Astrocyte (in vitro differentiated cells and primary cell): ENCODE data around the gene CAMKK2. TPM values are rescaled to one million over a fixed set of nuclear protein-coding genes. Genes with fewer than 3 reads are reported as not detected.
"Not testable (repeated sequence)": the region's sequence is repeated elsewhere in the genome, so short reads cannot be mapped to it uniquely, and the experiment has no call there.

Experiments
- DNase-seq: peaks from one replicate; pipeline ENCODE4 v3.0.0-alpha.2; 2010; ENCODE audit warnings: low read depth
- FAIRE-seq: peaks from 2 replicates; lab custom pipeline; 2011; peaks lifted over from hg19 to GRCh38; lab: Jason Lieb, UNC
- H2AFZ ChIP-seq: 2 replicates; pipeline ENCODE4 v1.6.0; 2012; ENCODE audit warnings: low read depth, low read length, inconsistent platforms
- H3K27ac ChIP-seq: 2 replicates; pipeline ENCODE4 v1.5.1; 2011; ENCODE audit warnings: low read depth, low read length, inconsistent platforms
- H3K27me3 ChIP-seq: 2 replicates; pipeline ENCODE4 v1.6.0; 2011; ENCODE audit warnings: low read length, inconsistent platforms; ENCODE audit not compliant: insufficient read depth
- H3K36me3 ChIP-seq: 2 replicates; pipeline ENCODE4 v1.5.1; 2011; ENCODE audit warnings: low read length, inconsistent platforms; ENCODE audit not compliant: insufficient read depth
- H3K4me1 ChIP-seq: 2 replicates; pipeline ENCODE4 v1.5.1; 2011; ENCODE audit warnings: low read length, inconsistent platforms; ENCODE audit not compliant: insufficient read depth
- H3K4me2 ChIP-seq: 2 replicates; pipeline ENCODE4 v1.6.0; 2012; ENCODE audit warnings: low read length, inconsistent platforms
- H3K4me3 ChIP-seq: 2 replicates; pipeline ENCODE4 v1.5.1; 2011; ENCODE audit warnings: low read depth, mild to moderate bottlenecking, low read length, inconsistent platforms; ENCODE audit not compliant: insufficient read depth
- H3K79me2 ChIP-seq: 2 replicates; pipeline ENCODE4 v1.6.0; 2012; ENCODE audit warnings: mild to moderate bottlenecking, low read length, inconsistent platforms; ENCODE audit not compliant: insufficient read depth
- H3K9ac ChIP-seq: 2 replicates; pipeline ENCODE4 v1.6.0; 2012; ENCODE audit warnings: mild to moderate bottlenecking, low read length, inconsistent platforms
- H3K9me3 ChIP-seq: 2 replicates; pipeline ENCODE4 v1.5.1; 2012; ENCODE audit warnings: low read depth, mild to moderate bottlenecking, low read length, inconsistent platforms; ENCODE audit not compliant: insufficient read depth
- H4K20me1 ChIP-seq: 2 replicates; pipeline ENCODE4 v1.6.0; 2012; ENCODE audit warnings: low read length, inconsistent platforms; ENCODE audit not compliant: insufficient read depth
- H3K27ac Mint-ChIP-seq: one replicate; pipeline ENCODE4 v1.8.0; 2021; ENCODE audit warnings: mild to moderate bottlenecking, mixed read lengths; ENCODE audit not compliant: unreplicated experiment
- H3K27me3 Mint-ChIP-seq: one replicate; pipeline ENCODE4 v1.8.0; 2021; ENCODE audit warnings: low read depth, mixed read lengths; ENCODE audit not compliant: unreplicated experiment
- H3K36me3 Mint-ChIP-seq: one replicate; pipeline ENCODE4 v1.8.0; 2021; ENCODE audit warnings: low read depth, mixed read lengths; ENCODE audit not compliant: unreplicated experiment
- H3K4me1 Mint-ChIP-seq: one replicate; pipeline ENCODE4 v1.8.0; 2021; ENCODE audit warnings: low read depth, mixed read lengths; ENCODE audit not compliant: unreplicated experiment
- H3K4me3 Mint-ChIP-seq: one replicate; pipeline ENCODE4 v1.8.0; 2021; ENCODE audit warnings: mild to moderate bottlenecking, moderate library complexity, mixed read lengths; ENCODE audit not compliant: unreplicated experiment
- H3K9me3 Mint-ChIP-seq: one replicate; pipeline ENCODE4 v1.8.0; 2021; ENCODE audit warnings: mild to moderate bottlenecking, mixed read lengths; ENCODE audit not compliant: unreplicated experiment
- EZH2 ChIP-seq: IDR thresholded peaks from 2 replicates; pipeline ENCODE4 v1.6.1; 2012; ENCODE audit warnings: mild to moderate bottlenecking, low read length, inconsistent platforms; ENCODE audit not compliant: insufficient read depth
- total RNA-seq: library from RNA; stranded (reverse); gene quantifications from 2 replicates; pipeline ENCODE4 v1.2.1, GENCODE V29; 2021
- TF ChIP-seq, protein P1 (sequence below): IDR thresholded peaks from 2 replicates; pipeline ENCODE4 v1.5.1; 2011; ENCODE audit warnings: low read depth, mild to moderate bottlenecking, inconsistent platforms, low read length, moderate library complexity; ENCODE audit not compliant: insufficient read depth

Gene CAMKK2
- total RNA-seq, 1 donor from 2014 or later = 22.0 TPM

DNA sequence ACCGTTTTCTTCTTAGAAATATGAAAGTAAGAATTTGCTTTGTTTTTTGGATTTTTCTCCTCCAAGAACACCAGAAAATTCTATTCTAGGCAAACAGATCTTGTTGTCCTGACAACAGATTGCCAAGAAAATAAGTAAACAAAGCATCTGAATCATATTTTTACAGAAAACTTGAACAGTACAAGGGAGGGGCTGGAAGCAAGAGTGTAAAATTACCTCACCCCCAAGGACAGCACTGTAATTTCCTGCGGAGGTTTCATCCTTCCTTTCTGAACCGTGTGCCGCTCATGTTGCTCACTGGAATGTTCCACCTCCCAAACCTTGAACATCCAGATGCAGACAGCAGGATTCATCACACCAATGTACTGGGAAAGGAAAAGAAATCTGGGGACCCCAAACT, 5.4 kb upstream of the CAMKK2 start:
- Histone ChIP-seq H3K79me2 (no peaks in the 10 kb centered on the region), H3K36me3 (no peaks in the 10 kb centered on the region), H3K4me3 (no peak overlapping the region), H3K27ac (no peak overlapping the region), H3K9me3 (no peaks in the 10 kb centered on the region), H3K4me1 (peaks cover 7% of the 10 kb centered on the region), H3K27me3 (no peaks in the 10 kb centered on the region), H3K9ac (no peak overlapping the region), H2AFZ (no peak overlapping the region), H4K20me1 (no peaks in the 10 kb centered on the region), H3K4me2 (no peak overlapping the region)
- Mint-ChIP-seq H3K9me3 (no peaks in the 10 kb centered on the region), H3K27ac (no peak overlapping the region), H3K4me3 (no peak overlapping the region), H3K4me1 (peaks cover 2% of the 10 kb centered on the region), H3K36me3 (no peaks in the 10 kb centered on the region), H3K27me3 (peaks cover 2% of the 10 kb centered on the region)
- DNase-seq (no peak), FAIRE-seq (no peak)
- TF ChIP-seq, protein P1, sequence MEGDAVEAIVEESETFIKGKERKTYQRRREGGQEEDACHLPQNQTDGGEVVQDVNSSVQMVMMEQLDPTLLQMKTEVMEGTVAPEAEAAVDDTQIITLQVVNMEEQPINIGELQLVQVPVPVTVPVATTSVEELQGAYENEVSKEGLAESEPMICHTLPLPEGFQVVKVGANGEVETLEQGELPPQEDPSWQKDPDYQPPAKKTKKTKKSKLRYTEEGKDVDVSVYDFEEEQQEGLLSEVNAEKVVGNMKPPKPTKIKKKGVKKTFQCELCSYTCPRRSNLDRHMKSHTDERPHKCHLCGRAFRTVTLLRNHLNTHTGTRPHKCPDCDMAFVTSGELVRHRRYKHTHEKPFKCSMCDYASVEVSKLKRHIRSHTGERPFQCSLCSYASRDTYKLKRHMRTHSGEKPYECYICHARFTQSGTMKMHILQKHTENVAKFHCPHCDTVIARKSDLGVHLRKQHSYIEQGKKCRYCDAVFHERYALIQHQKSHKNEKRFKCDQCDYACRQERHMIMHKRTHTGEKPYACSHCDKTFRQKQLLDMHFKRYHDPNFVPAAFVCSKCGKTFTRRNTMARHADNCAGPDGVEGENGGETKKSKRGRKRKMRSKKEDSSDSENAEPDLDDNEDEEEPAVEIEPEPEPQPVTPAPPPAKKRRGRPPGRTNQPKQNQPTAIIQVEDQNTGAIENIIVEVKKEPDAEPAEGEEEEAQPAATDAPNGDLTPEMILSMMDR = no peak
- no peak for TF ChIP-seq EZH2

DNA sequence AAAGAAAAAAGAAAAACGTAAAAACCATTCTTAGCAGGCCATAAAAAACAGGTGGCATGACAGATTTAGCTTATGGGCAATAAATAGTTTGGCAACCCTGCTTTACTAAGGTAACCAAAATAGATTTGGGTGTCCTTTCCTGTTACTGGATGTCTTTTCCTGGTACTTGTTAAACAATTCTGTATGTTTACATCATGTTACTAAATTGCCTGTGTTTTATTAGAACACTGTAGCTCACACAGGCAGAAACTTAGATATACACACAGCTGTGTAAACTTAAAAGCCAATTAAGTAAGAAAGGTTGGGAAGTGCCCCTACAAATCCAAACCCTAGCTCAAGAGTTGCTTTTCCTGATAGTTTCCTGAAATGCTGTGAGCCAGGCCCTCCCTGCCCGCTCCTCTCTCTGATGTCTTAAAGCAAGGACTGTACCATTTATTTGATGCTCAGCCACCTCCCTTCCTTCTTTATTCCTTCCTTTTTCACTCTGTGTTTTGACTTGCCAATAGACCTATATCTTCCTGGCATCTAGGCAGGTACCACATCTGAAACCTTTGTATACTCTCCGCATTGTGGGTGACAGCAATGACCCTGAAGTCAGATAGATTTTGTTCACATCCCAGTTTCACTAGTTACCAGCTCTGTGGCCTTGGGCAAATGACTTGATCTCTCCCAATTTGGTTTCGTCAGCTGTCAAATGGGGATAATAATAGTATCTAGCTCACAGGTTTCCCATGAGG, 3.7 kb upstream of the CAMKK2 start:
- DNase-seq (no peak), FAIRE-seq (no peak)
- H3K9me3 ChIP-seq = no peaks in the 10 kb centered on the region
- Mint-ChIP-seq H3K27me3 (peaks cover 2% of the 10 kb centered on the region), H3K27ac (no peak overlapping the region), H3K4me3 (no peak overlapping the region), H3K36me3 (no peaks in the 10 kb centered on the region), H3K4me1 (peaks cover 2% of the 10 kb centered on the region), H3K9me3 (no peaks in the 10 kb centered on the region)
- no peak overlapping the region for H2AFZ ChIP-seq
- no peak overlapping the region for H3K4me3 ChIP-seq
- TF ChIP-seq, protein P1 = no peak
- TF ChIP-seq EZH2 = no peak
- peaks cover 8% of the 10 kb centered on the region for H4K20me1 ChIP-seq
- H3K4me2 ChIP-seq = no peak overlapping the region
- peaks cover 13% of the 10 kb centered on the region for H3K4me1 ChIP-seq
- H3K36me3 ChIP-seq = no peaks in the 10 kb centered on the region
- H3K27ac ChIP-seq = no peak overlapping the region
- H3K27me3 ChIP-seq = no peaks in the 10 kb centered on the region
- H3K9ac ChIP-seq = no peak overlapping the region
- peaks cover 12% of the 10 kb centered on the region for H3K79me2 ChIP-seq

DNA sequence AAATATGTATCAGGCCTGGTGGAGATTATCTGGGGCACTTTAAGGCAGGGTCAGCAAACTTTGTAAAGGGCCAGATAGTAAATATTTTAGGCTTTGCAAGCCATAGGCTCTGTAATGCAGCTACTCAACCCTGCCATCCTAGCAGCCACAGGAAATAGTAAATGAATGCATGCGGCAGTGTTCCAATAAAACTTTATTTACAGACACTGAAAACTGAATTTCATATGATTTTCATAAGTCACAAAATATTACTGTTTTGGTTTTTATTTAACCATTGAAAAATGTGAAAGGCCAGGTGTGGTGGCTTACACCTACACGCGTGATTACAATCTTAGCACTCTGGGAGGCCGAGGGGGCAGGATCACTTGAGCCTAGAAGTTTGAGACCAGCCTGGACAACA, 3.2 kb upstream of the CAMKK2 start:
- TF ChIP-seq EZH2 = no peak
- TF ChIP-seq, protein P1 = no peak
- H3K4me3 ChIP-seq = no peak overlapping the region
- no peaks in the 10 kb centered on the region for H3K9me3 ChIP-seq
- H3K27ac Mint-ChIP-seq = no peak overlapping the region
- H3K36me3 ChIP-seq = no peaks in the 10 kb centered on the region
- FAIRE-seq (no peak), DNase-seq (no peak)
- H3K27ac ChIP-seq = no peak overlapping the region
- H3K4me2 ChIP-seq = no peak overlapping the region
- H3K36me3 Mint-ChIP-seq = no peaks in the 10 kb centered on the region
- H3K4me1 Mint-ChIP-seq = peaks cover 2% of the 10 kb centered on the region
- H2AFZ ChIP-seq = no peak overlapping the region
- H3K27me3 Mint-ChIP-seq = peaks cover 2% of the 10 kb centered on the region
- H3K9ac ChIP-seq = no peak overlapping the region
- no peak overlapping the region for H3K4me3 Mint-ChIP-seq
- peaks cover 10% of the 10 kb centered on the region for H4K20me1 ChIP-seq
- H3K27me3 ChIP-seq = no peaks in the 10 kb centered on the region
- H3K79me2 ChIP-seq = peaks cover 17% of the 10 kb centered on the region
- H3K4me1 ChIP-seq = peaks cover 16% of the 10 kb centered on the region
- no peaks in the 10 kb centered on the region for H3K9me3 Mint-ChIP-seq

DNA sequence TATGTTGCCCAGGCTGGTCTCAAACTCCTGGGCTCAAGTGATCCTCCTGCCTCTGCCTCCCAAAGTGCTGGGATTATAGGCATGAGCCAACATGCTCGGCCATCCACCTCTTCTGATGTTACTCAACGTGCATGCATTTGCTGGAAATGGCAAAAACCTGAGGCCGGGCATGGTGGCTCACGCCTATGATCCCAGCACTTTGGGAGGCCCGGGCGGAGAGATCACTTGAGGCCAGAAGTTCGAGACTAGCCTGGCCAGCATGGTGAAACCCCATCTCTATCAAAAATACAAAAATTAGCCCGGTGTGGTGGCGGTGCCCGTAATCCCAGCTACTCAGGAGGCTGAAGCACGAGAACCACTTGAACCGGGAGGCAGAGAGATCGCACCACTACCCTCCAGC, 1.9 kb upstream of the CAMKK2 start:
- H3K4me3 Mint-ChIP-seq, H3K4me3 ChIP-seq, H3K4me1 Mint-ChIP-seq, H3K27ac Mint-ChIP-seq, H3K27ac ChIP-seq, H3K27me3 Mint-ChIP-seq, H3K9me3 Mint-ChIP-seq, H3K36me3 ChIP-seq, H3K4me2 ChIP-seq, DNase-seq, FAIRE-seq, H3K9ac ChIP-seq, H3K27me3 ChIP-seq, H2AFZ ChIP-seq, H3K9me3 ChIP-seq, H3K36me3 Mint-ChIP-seq: not testable (repeated sequence)
- peaks cover 27% of the 10 kb centered on the region for H3K79me2 ChIP-seq
- H4K20me1 ChIP-seq = peaks cover 21% of the 10 kb centered on the region
- peaks cover 16% of the 10 kb centered on the region for H3K4me1 ChIP-seq
